Activated T-helper 1 cell treated with Interleukin-2 at 50 U/mL for 16 hours (primary cell): Measurements from ENCODE around the gene KRTAP12-3.

Experiments
- DNase-seq: peaks from one replicate; pipeline ENCODE4 v3.0.0-alpha.2; 2020; ENCODE audit warnings: low read depth

Gene KRTAP12-3

GRCh38 chr21:44702973-44703730 is 45.4 kb downstream of the KRTAP12-3 start:
- DNase-seq: no peak

DNA sequence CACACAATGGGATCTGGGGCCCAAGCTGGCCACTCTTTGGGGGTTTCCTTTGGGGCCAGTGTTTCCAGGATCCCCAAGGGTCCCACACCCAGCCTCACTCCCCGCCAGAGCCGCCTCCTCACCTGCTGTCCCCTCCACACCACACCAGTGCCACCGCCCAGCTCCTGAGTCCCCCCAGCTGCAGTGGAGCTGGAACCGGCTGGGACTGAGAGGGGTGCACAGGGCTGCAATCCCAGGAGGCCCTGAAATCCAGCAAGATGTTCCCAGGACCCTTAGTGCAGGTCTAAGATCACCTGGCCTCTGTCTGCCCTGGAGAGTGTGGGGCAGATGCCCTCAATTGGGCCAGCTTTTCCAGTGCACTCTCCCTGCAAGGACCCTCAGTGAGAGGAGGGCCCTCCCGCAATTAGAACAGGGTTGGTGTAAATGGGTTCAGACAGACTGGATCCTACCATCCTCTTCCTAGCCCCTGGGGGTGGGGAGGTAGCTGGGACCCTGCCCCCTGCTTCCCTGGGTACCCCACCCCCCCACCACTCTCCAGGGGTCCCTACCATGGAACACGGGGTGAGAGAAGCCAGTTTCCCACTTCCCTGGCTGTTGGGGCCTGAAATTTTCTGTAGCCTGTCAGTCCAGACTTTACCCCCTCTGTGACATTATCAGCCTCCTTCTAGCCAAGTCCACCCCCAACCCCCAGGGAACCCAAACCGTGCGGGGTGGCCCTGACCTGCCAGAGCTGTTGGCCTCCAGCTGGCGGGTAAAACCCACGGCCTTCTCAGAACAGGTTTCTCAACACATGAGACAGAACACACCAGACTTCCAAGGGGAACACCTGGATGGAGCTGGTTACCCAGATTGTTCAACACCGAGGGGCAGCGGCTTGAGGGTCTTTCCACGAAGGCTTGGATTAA is 46.3 kb downstream of the KRTAP12-3 start:
- no peak for DNase-seq

- no peak for DNase-seq
Measured at GRCh38 chr21:44704636-44705001, 46.9 kb downstream of the KRTAP12-3 start.

DNA sequence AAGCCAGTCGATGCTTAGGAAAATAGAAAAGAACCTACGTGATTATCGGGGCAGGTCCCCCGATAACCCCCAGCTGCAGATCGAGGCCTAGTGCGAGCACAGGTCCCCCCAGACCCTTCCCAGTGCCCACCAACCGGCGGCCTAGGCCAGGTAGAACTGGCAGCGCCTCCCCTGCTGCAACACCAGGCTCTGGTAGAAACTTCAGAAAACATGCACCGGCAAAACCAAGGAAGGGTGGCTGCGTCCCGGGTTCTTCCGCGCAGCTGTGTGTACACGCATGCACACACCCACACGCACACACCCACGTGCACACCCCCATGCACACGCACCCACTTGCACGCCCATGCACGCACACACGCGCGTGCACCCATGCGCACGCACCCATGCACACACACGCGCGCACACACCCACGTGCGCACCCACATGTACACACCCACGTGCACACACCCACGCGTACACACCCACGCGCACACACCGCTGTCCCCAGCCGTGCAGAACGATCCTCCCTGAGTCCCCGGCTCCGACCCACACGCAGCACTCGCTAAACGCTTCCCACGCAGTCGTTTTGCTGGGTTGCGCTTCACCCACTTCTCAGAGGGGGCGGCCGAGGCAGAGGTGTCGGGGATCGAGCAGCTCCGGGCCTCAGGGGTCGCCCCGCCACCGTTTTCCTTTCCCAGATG is 48.4 kb downstream of the KRTAP12-3 start:
- no peak for DNase-seq

DNA sequence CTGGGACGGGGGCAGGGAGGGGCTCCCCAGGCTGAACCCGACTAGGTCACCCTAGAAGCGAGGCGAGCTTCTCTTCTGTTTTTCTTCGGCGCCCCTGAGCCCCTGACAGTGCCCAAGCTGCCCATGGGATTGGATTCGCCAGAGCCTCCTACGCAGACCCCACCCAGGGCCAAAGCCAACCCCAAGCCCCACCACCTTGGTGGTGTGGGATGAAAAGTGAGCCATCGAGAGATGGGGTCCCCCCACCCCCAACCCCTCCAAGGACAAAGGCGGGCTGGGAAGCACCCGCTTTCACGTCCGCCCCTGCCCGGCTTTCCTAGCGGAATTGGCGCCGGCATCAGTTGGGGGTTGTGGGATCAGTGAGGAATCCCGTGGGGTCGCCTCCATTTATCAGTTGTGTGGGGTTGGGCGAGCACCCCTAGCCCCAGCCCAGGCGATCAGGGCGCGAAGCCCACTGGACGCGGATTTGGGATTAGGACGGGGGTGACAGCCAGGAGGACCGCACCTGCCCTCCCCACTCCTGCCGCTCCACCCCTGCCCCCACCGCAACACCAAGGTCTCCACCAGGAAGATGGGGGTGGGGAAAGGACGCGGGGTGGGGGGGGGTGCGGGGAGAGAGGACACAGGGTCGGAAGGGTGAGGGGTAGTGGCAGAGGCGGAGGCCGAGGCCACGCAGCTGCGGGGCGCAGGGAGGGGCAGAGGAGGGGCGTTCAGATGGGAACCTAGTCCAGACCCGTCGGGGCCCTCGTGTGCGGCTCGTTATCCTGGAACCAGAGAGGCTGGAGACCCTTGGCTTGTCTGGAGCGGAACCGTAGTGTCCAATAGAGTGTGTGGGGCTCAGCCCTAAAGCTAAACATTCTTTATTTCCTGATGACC is 49.2 kb downstream of the KRTAP12-3 start:
- no peak for DNase-seq
